SK-N-MC (cell line): ENCODE measurements around the gene MAGI2.

Experiments used
- EZH2 ChIP-seq: fragments of 200-600 bp; sonication (generic); IDR thresholded peaks from one replicate; pipeline ENCODE4 v1.6.1; 2017; ENCODE audit warnings: antibody characterized with exemption
- POLR2AphosphoS5 ChIP-seq: IDR thresholded peaks from 2 replicates; pipeline ENCODE4 v1.6.1; 2012; ENCODE audit warnings: mild to moderate bottlenecking, low read depth, low read length, borderline replicate concordance

- no peak for TF ChIP-seq POLR2AphosphoS5
- no peak for TF ChIP-seq EZH2
Observed at GRCh38 chr7:78326189-78326588, 1127.3 kb downstream of the MAGI2 start.
